Fibroblast of gingiva (primary cell): ENCODE measurements around the gene NRM.
"Not testable (repeated sequence)": the region's sequence is repeated elsewhere in the genome, so short reads cannot be mapped to it uniquely, and the experiment has no call there.

Experiments
- DNase-seq: peaks from one replicate; pipeline ENCODE4 v3.0.0-alpha.2; 2011; ENCODE audit warnings: low read depth

NRM gene

GRCh38 chr6:30664994-30665767 lies 25.6 kb downstream of the NRM start:
- DNase-seq = no peak

DNA sequence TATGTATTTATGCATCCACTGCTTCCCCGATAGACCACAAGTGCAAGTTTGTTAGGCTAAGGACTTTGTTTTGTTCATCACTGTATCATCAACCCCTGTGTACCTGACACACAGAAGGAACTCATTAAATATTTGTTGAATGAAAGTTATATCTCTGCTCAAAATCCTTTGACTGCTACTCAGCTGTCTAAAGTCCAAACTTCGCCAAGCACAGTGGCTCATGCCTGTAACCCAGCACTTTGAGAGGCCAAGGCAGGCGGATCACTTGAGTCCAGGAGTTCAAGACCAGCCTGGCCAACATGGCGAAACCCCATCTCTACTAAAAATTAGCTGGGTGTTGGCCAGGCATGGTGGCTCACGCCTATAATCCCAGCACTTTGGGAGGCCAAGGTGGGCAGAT lies 32.9 kb downstream of the NRM start:
- not testable (repeated sequence) for DNase-seq

- DNase-seq = no peak
These were observed 33.3 kb downstream of the NRM start for GRCh38 chr6:30657454-30657853.

DNA sequence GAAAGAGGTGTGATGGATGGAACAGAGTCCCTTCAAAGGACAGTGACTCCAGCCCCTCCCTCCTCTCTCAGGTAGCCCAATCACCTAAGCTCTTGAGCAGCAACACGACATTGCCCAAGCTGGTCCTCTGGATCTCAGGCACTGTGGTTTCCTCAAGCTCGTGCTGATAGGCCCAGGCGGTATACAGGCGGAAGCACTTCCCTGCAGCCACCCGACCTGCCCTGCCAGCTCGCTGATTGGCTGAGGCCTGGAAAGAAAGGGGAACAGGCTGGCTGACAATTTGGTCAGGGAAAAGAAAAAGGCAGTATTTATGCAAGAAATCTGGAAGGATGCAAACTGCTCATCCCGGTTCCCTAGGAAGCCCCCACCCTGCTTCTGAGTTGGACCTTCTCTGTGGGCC lies 34.3 kb downstream of the NRM start:
- no peak for DNase-seq

DNA sequence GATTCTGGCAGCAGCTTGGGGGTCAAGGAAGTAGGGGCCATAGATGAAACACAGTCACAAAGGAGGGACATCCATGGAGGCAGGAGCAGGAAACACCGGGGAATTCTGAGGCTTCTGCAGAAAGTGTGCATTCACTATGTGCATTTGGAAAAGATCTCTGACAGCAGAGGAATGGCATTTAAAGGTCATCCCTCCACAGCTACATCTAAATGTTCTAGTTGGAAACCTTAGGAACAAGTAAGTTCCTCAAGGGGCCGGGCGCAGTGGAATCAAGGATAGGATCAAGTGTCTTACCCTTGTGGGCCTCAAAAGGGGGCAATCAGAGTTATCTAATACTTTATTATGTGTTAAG lies 35.1 kb downstream of the NRM start:
- no peak for DNase-seq

DNA sequence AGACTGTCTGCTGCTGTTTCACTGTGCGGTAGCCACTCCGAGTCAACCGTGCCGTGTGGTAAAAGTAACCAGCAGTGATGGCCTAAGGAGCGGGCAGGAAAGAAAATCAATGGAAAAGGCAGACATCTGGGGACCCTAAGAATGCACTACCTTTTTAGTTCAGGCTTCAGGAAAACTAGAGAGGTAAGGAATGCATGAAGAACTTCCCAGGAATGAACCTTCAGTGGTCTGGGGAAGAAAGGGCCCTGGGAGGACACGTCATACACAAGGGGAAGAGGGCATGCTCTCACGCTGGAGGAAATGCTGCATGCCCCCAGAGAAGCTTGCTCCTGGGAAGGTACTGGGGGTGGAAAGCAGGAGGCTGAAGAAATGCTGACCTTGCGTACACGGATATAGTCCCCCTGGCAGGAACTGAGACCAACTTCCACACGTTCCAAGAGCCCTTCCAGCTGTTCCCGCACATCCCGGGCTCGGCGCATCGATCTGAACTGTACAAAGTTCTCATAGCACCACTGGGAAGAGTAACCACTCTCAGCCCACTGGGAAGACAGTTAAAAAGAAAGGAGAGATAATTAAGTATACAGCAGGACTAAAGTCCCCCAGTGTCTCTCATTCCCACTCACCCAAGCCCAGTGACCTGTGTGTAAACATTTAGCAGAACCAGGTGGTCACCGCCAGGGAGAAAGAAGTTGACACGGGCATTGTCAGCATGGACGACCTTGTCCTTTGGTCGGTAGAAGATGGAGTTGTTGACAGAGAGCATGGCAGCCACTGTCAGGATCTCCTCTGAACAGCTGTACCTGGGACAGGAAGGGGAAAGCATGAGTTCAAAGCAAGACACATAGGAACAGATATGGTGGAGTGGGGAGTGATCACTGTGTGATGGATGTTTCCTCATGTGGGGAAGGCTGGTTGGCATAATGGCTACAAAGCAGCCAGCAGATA lies 35.7 kb downstream of the NRM start:
- DNase-seq = no peak

GRCh38 chr6:30651143-30651542 lies 39.6 kb downstream of the NRM start:
- no peak for DNase-seq

- peak; percentile 43 for DNase-seq
These were observed 43.3 kb downstream of the NRM start for GRCh38 chr6:30647242-30648116.

DNA sequence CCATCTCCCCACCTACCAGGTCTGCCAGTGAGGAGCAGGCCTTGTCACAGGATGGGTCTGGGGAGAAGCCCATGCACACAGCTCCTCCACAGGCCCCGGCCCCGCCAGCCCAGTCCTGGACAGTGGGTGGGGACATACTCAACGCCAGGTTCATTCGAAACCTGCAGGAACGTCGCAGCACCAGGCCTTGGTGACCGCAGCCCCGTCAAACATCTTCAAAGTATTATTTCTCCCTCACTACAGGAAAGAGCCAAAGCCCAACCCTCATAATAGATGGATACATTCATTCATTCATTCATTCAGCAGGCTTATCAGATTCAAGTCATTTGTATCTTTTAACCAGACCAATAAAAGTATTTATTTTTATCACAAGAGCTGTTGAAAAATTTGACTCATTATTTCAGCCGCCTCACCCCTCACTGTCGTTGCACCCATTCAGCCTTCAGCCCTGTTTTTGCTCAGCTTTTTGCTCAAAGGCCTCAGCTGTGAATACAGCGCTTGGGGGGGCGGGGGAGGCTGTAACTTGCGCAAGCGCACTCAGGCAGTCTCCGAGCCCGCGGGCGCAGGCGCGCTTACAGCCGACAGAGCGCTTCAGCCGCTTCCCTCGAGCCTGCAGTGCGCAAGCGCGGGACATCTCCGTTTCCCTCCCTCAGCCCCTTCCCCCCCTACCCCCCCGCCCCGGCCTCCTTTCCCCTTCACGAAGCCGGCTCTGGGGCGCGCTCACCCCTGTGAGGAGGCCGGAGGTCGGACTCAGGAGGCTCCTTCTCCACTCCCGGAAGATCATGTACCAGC lies 44.1 kb downstream of the NRM start, which contains the start of gene C6orf136:
Gene C6orf136, plus strand, starts transcription at position 684 of the 792 bp plus-strand sequence. Its CDS starts 99 bp downstream, at position 783.
- DNase-seq = peak; percentile 89

DNA sequence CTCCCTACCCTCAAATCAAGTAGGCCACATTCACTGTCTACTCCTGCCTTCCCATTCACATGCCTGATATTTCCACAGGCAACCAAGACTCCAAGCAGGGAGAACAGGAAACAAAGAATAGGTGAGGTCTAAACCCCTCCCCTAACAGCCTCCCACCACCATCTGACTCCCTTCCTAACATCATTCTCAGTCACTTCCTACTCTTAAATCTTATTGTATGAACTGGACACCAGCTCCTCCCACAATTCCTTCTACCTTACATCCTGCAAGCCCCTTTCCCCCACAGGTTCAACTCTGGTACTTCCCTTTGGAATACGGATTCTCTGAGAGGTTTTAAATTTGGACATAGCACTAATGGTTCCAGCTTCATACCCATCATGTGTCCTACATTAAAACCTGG lies 44.8 kb downstream of the NRM start:
- no peak for DNase-seq

GRCh38 chr6:30644769-30645168 lies 46.0 kb downstream of the NRM start:
- no peak for DNase-seq

GRCh38 chr6:30643656-30644055 lies 47.1 kb downstream of the NRM start:
- no peak for DNase-seq

DNA sequence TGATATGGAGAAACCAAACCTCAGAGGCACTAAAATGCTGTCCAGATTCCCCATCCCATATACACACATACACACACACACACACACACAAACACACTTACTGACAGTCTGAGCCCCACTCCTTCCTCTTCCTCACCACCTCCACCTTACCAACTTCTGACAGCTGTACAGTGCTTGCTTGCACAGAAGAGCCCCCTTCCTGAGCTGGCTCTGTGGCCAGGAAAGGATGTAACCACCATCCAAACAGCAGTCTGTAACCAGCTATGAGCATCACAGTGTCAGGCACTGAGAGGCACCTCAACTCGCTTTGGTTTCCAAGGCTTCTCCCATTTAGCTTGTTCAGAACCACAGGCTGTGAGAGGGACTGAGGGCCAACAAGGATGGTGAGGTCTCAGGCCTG lies 49.7 kb downstream of the NRM start:
- DNase-seq = no peak

- no peak for DNase-seq
These were observed 50.3 kb downstream of the NRM start for GRCh38 chr6:30640481-30640880.
